Fibroblast of skin of left biceps (primary cell): ENCODE measurements around the gene CCDC181.

Experiments used
- DNase-seq, 2 experiments: peaks; one replicate each; pipeline ENCODE4 v3.0.0-alpha.2; 2013; ENCODE audit warnings: low read depth in 2 of 2

CCDC181 gene

GRCh38 chr1:169395955-169396354 lies 31.3 kb downstream of the CCDC181 start:
- DNase-seq = peak; percentile 20 to 34

GRCh38 chr1:169392406-169392805 lies 34.9 kb downstream of the CCDC181 start:
- DNase-seq = no peak

GRCh38 chr1:169390303-169390702 lies 37.0 kb downstream of the CCDC181 start:
- DNase-seq = no peak

GRCh38 chr1:169387399-169387798 lies 39.9 kb downstream of the CCDC181 start:
- DNase-seq = no peak

GRCh38 chr1:169383449-169383848 lies 43.8 kb downstream of the CCDC181 start:
- no peak for DNase-seq

GRCh38 chr1:169381162-169381561 lies 46.1 kb downstream of the CCDC181 start:
- no peak for DNase-seq

- DNase-seq = no peak
Observed at GRCh38 chr1:169371404-169371803, 55.9 kb downstream of the CCDC181 start.

- no peak for DNase-seq
Observed at GRCh38 chr1:169368406-169368769, 58.9 kb downstream of the CCDC181 start.

- DNase-seq = peak; percentile 86
Observed at GRCh38 chr1:169367686-169368405, 59.4 kb downstream of the CCDC181 start, which contains the start of the genes BLZF1 and NME7. BLZF1 (plus strand) TSS chr1:169368195; CDS start chr1:169369523, 1,328 bp downstream. NME7 (minus strand) TSS chr1:169367797; CDS start chr1:169367710, 87 bp downstream.

- no peak for DNase-seq
Observed at GRCh38 chr1:169367096-169367685, 60.1 kb downstream of the CCDC181 start.

GRCh38 chr1:169364948-169365347 lies 62.3 kb downstream of the CCDC181 start:
- DNase-seq = no peak

- DNase-seq = peak; percentile 78 to 82
Observed at GRCh38 chr1:169363046-169363730, 64.1 kb downstream of the CCDC181 start.

GRCh38 chr1:169361281-169361680 lies 66.0 kb downstream of the CCDC181 start:
- DNase-seq = peak in 1 of 2 experiments; percentile 8

GRCh38 chr1:169360415-169360814 lies 66.9 kb downstream of the CCDC181 start:
- no peak for DNase-seq

GRCh38 chr1:169348383-169349036 lies 78.8 kb downstream of the CCDC181 start:
- DNase-seq = peak; percentile 17 to 27

- no peak for DNase-seq
Observed at GRCh38 chr1:169347688-169348382, 79.4 kb downstream of the CCDC181 start.

- DNase-seq = no peak
Observed at GRCh38 chr1:169346036-169346589, 81.2 kb downstream of the CCDC181 start.

- no peak for DNase-seq
Observed at GRCh38 chr1:169345511-169345910, 81.8 kb downstream of the CCDC181 start.
